ENCODE results near the gene SEPTIN7.

The SEPTIN7 gene

GRCh38 chr7:35777121-35777520, 23.7 kb upstream of the SEPTIN7 start:
- Mint-ChIP-seq H3K27me3 (no peaks in the 10 kb centered on the region), H3K4me3 (no peak overlapping the region), H3K27ac (no peak overlapping the region), H3K9me3 (no peaks in the 10 kb centered on the region), H3K4me1 (no peaks in the 10 kb centered on the region)
- ATAC-seq, result no peak
- no peak for DNase-seq

- Mint-ChIP-seq H3K9me3 (no peaks in the 10 kb centered on the region), H3K4me3 (no peak overlapping the region), H3K27ac (no peak overlapping the region), H3K27me3 (no peaks in the 10 kb centered on the region), H3K4me1 (no peaks in the 10 kb centered on the region)
- ATAC-seq (no peak), DNase-seq (no peak)
These were observed 20.8 kb upstream of the SEPTIN7 start for GRCh38 chr7:35780070-35780469.

- H3K27ac Mint-ChIP-seq, result no peak overlapping the region
These were observed 19.6 kb upstream of the SEPTIN7 start for GRCh38 chr7:35781200-35781701.

GRCh38 chr7:35781767-35782515, 18.9 kb upstream of the SEPTIN7 start:
- Mint-ChIP-seq H3K4me3 (no peak overlapping the region), H3K9me3 (no peaks in the 10 kb centered on the region), H3K27ac (no peak overlapping the region), H3K4me1 (no peaks in the 10 kb centered on the region), H3K27me3 (no peaks in the 10 kb centered on the region)
- DNase-seq (no peak), ATAC-seq (no peak)

More at GRCh38 chr7:35781200-35781701, 19.6 kb upstream of the SEPTIN7 start:
- H3K4me1 Mint-ChIP-seq, result no peaks in the 10 kb centered on the region
- H3K27me3 Mint-ChIP-seq, result no peaks in the 10 kb centered on the region
- no peak overlapping the region for H3K4me3 Mint-ChIP-seq
- no peak for ATAC-seq
- H3K9me3 Mint-ChIP-seq, result no peaks in the 10 kb centered on the region
- no peak for DNase-seq

GRCh38 chr7:35784332-35784731, 16.5 kb upstream of the SEPTIN7 start:
- Mint-ChIP-seq H3K4me3 (no peak overlapping the region), H3K27ac (no peak overlapping the region), H3K9me3 (peaks cover 7 to 9% of the 10 kb centered on the region in 2 donors), H3K4me1 (no peaks in the 10 kb centered on the region), H3K27me3 (no peaks in the 10 kb centered on the region)
- DNase-seq, result no peak
- ATAC-seq, result no peak

GRCh38 chr7:35785250-35785649, 15.6 kb upstream of the SEPTIN7 start:
- DNase-seq, result no peak
- no peak for ATAC-seq
- H3K4me3 Mint-ChIP-seq, result no peak overlapping the region
- no peaks in the 10 kb centered on the region for H3K4me1 Mint-ChIP-seq
- peaks cover 9 to 12% of the 10 kb centered on the region in 2 donors for H3K9me3 Mint-ChIP-seq
- H3K27ac Mint-ChIP-seq, result no peak overlapping the region
- no peaks in the 10 kb centered on the region for H3K27me3 Mint-ChIP-seq

GRCh38 chr7:35787925-35788324, 12.9 kb upstream of the SEPTIN7 start:
- DNase-seq (no peak), ATAC-seq (no peak)
- Mint-ChIP-seq H3K4me3 (no peak overlapping the region), H3K27ac (no peak overlapping the region), H3K4me1 (no peaks in the 10 kb centered on the region), H3K9me3 (peaks cover 9 to 12% of the 10 kb centered on the region in 2 donors), H3K27me3 (no peaks in the 10 kb centered on the region)

GRCh38 chr7:35792472-35792871, 8.4 kb upstream of the SEPTIN7 start:
- H3K27me3 Mint-ChIP-seq, result no peaks in the 10 kb centered on the region
- ATAC-seq (no peak), DNase-seq (no peak)
- H3K27ac Mint-ChIP-seq, result no peak overlapping the region
- peaks cover 5% of the 10 kb centered on the region for H3K4me1 Mint-ChIP-seq
- H3K4me3 Mint-ChIP-seq, result no peak overlapping the region
- peaks cover 9 to 12% of the 10 kb centered on the region in 2 donors for H3K9me3 Mint-ChIP-seq

- Mint-ChIP-seq H3K9me3 (peaks cover 9 to 12% of the 10 kb centered on the region in 2 donors), H3K27me3 (no peaks in the 10 kb centered on the region), H3K4me3 (no peak overlapping the region), H3K4me1 (peaks cover 5% of the 10 kb centered on the region), H3K27ac (no peak overlapping the region)
- DNase-seq (no peak), ATAC-seq (no peak)
These were observed 7.9 kb upstream of the SEPTIN7 start for GRCh38 chr7:35792873-35793489.

GRCh38 chr7:35797311-35797710, 3.5 kb upstream of the SEPTIN7 start:
- ATAC-seq, result no peak
- H3K27ac Mint-ChIP-seq, result no peak overlapping the region

GRCh38 chr7:35799846-35800717, 775 bp upstream of the SEPTIN7 start:
- H3K4me3 Mint-ChIP-seq, result peak overlapping the region; percentile 96 to 100
- no peaks in the 10 kb centered on the region for H3K27me3 Mint-ChIP-seq
- peak; percentile 87 to 91 for DNase-seq
- H3K9me3 Mint-ChIP-seq, result no peaks in the 10 kb centered on the region
- H3K4me1 Mint-ChIP-seq, result peaks cover 39% of the 10 kb centered on the region
- peak overlapping the region; percentile 99 for H3K27ac Mint-ChIP-seq
- peak; percentile 62 for ATAC-seq

More at GRCh38 chr7:35797311-35797710, 3.5 kb upstream of the SEPTIN7 start:
- no peak overlapping the region for H3K4me3 Mint-ChIP-seq
- H3K9me3 Mint-ChIP-seq, result no peaks in the 10 kb centered on the region
- peaks cover 12% of the 10 kb centered on the region for H3K4me1 Mint-ChIP-seq
- no peaks in the 10 kb centered on the region for H3K27me3 Mint-ChIP-seq
- DNase-seq, result no peak

- Mint-ChIP-seq H3K27me3 (no peaks in the 10 kb centered on the region), H3K4me1 (peaks cover 54% of the 10 kb centered on the region), H3K4me3 (peak overlapping the region; percentile 96 to 100), H3K9me3 (no peaks in the 10 kb centered on the region), H3K27ac (peak overlapping the region; percentile 99)
- peak; percentile 67 for ATAC-seq
- DNase-seq, result peak; percentile 79 to 83
These were observed 690 bp downstream of the SEPTIN7 start for GRCh38 chr7:35801392-35802101.

GRCh38 chr7:35802102-35802466, 1.2 kb downstream of the SEPTIN7 start:
- peak overlapping the region; percentile 96 to 100 for H3K4me3 Mint-ChIP-seq
- H3K9me3 Mint-ChIP-seq, result no peaks in the 10 kb centered on the region
- H3K27me3 Mint-ChIP-seq, result no peaks in the 10 kb centered on the region
- H3K4me1 Mint-ChIP-seq, result peaks cover 54% of the 10 kb centered on the region
- peak overlapping the region; percentile 87 to 99 for H3K27ac Mint-ChIP-seq
- no peak for DNase-seq
- no peak for ATAC-seq

- Mint-ChIP-seq H3K4me3 (peak overlapping the region; percentile 96 to 100), H3K27ac (peak overlapping the region; percentile 87 to 99), H3K4me1 (peaks cover 51% of the 10 kb centered on the region), H3K27me3 (no peaks in the 10 kb centered on the region), H3K9me3 (no peaks in the 10 kb centered on the region)
- DNase-seq (no peak), ATAC-seq (no peak)
These were observed 1.8 kb downstream of the SEPTIN7 start for GRCh38 chr7:35802649-35803048.

Measured in stimulated activated naive CD8-positive, alpha-beta T cell treated with anti-CD3 and anti-CD28 coated beads, Interleukin-15, amount 100 ng/mL, for 72 hours (primary cell).